ENCODE measurements around the gene ALPK1.
A peak's percentile ranks its signal among the peaks of the same experiment; 100 is the strongest.

Gene ALPK1

DNA sequence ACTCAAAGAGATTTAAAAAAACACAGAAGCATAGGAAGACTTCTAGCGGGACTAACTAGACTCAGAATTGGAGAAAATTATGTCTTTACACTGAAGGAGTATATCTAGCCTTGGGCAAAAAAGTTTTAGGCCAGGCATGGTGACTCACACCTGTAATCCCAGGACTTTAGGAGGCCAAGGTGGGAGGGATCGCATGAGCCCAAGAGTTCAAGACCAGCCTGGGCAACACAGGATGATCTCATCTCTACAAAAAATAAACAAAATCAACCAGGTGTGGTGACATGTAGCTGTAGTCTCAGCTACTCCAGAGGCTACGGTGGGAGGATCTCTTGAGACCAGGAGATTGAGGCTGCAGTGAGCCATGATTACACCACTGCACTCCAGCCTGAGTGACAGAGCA is 119.3 kb downstream of the ALPK1 start:
- H3K4me3 ChIP-seq (ENCODE audit: low read depth, low read length) = no peak overlapping the region
- TF ChIP-seq, protein P1, sequence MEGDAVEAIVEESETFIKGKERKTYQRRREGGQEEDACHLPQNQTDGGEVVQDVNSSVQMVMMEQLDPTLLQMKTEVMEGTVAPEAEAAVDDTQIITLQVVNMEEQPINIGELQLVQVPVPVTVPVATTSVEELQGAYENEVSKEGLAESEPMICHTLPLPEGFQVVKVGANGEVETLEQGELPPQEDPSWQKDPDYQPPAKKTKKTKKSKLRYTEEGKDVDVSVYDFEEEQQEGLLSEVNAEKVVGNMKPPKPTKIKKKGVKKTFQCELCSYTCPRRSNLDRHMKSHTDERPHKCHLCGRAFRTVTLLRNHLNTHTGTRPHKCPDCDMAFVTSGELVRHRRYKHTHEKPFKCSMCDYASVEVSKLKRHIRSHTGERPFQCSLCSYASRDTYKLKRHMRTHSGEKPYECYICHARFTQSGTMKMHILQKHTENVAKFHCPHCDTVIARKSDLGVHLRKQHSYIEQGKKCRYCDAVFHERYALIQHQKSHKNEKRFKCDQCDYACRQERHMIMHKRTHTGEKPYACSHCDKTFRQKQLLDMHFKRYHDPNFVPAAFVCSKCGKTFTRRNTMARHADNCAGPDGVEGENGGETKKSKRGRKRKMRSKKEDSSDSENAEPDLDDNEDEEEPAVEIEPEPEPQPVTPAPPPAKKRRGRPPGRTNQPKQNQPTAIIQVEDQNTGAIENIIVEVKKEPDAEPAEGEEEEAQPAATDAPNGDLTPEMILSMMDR (IDR thresholded peaks at IDR 0.05; ENCODE audit: insufficient read depth, low read depth, low read length, missing control alignments) = no peak
- no peak for DNase-seq (ENCODE audit: low read depth)

DNA sequence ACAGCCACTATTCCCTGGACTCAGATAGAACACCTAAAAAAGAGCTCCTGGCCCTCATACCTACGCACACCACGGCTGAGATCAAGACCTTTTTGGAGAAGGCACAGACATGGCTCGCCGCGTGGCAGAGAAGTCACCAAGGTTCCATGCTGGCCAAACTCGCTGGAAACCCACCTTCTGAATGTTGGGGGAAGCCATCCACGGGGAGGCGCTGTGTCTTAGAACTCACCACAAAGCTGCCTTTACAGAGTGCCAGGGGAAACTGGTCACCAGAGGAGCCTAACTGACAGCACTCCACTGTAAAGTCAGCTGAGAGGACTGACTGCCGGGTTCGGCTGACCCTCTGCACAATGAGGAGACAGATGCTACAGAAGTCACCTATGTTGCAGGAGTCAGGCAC is 120.9 kb downstream of the ALPK1 start:
- DNase-seq (ENCODE audit: low read depth) = peak; percentile 4
- no peak overlapping the region for H3K4me3 ChIP-seq (ENCODE audit: low read depth, low read length)

DNA sequence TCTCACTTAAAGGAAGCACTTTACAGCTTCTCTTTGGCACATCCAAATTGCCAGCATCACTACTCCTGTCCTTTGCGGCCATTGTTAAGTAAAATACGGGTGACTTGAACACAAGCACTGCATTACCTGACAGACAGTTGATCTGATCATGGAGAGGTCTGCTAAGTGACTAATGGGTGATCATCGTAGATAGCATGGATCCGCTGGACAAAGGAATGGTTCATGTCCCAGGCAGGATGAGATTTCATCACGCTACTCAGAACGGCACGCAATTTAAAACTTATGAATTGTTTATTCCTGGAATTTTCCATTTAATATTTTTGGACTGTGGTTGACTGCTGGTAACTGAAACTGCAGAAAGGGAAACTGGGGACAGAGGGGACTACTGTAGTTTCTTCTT is 124.7 kb downstream of the ALPK1 start:
- no peak for DNase-seq (ENCODE audit: low read depth)
- TF ChIP-seq, protein P1 (IDR thresholded peaks at IDR 0.05; ENCODE audit: insufficient read depth, low read depth, low read length, missing control alignments) = no peak
- H3K4me3 ChIP-seq (ENCODE audit: low read depth, low read length) = no peak overlapping the region

More for the DNA sequence above, 120.9 kb downstream of the ALPK1 start:
- TF ChIP-seq, protein P1 (IDR thresholded peaks at IDR 0.05; ENCODE audit: insufficient read depth, low read depth, low read length, missing control alignments) = no peak

DNA sequence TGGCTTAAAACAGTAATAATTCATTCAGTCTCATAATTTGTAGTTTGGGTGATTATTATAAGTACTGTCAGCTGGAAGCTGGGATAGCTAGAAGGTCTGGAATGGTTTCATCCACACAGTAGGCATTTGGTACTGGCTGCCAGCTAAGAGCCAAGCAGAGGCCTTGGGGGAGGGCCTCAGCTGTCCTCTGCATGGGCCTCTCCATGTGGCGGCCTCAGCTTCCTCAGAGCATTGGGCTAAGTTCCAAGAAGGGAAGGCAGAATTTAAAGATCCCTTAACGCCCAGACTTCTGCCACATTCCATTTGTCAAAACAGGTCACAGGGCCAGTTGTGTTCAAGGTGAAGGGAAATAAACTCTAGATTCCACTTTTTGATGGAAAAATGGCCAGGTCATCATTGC is 125.5 kb downstream of the ALPK1 start:
- no peak overlapping the region for H3K4me3 ChIP-seq (ENCODE audit: low read depth, low read length)
- DNase-seq (ENCODE audit: low read depth) = no peak
- TF ChIP-seq, protein P1 (IDR thresholded peaks at IDR 0.05; ENCODE audit: insufficient read depth, low read depth, low read length, missing control alignments) = no peak

DNA sequence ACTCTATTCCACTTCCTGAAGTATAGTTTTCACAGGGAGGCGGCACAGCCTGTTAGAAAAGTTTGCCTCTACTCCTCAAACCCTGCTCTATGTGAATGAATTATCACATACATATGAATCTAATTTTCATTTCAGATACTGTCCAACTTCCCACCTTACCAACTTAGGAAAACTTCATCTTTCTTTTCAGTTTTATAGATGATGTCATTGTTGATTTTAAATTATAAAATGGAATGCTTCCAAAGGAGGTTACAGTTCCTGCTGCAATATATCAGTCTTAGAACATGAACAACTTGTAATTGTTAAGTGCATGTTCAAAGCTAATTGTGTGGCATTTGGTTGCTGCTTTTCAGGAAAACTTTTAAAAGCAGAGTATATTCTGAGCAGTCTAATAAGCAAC is 126.4 kb downstream of the ALPK1 start:
- no peak overlapping the region for H3K4me3 ChIP-seq (ENCODE audit: low read depth, low read length)
- DNase-seq (ENCODE audit: low read depth) = no peak
- TF ChIP-seq, protein P1 (IDR thresholded peaks at IDR 0.05; ENCODE audit: insufficient read depth, low read depth, low read length, missing control alignments) = no peak

DNA sequence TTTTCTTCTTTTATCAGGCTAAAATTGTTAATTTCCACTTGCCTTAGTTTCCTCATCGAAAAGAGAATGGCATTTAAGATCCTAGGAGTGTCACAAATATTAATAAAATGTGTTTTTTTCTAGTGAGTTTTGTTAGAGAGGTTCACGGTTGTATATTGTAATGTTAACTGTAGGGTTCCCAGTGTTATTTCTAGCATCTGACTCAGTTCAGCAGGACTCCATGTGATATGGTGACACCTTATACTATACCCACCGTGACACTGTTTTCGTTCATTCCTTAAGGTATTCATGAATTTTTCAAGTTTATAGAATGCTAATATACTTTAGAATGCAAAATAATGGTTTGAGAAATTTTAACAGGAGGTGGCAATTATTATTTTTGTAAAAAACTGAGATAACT is 128.7 kb downstream of the ALPK1 start:
- TF ChIP-seq, protein P1 (IDR thresholded peaks at IDR 0.05; ENCODE audit: insufficient read depth, low read depth, low read length, missing control alignments) = no peak
- H3K4me3 ChIP-seq (ENCODE audit: low read depth, low read length) = no peak overlapping the region
- DNase-seq (ENCODE audit: low read depth) = no peak

DNA sequence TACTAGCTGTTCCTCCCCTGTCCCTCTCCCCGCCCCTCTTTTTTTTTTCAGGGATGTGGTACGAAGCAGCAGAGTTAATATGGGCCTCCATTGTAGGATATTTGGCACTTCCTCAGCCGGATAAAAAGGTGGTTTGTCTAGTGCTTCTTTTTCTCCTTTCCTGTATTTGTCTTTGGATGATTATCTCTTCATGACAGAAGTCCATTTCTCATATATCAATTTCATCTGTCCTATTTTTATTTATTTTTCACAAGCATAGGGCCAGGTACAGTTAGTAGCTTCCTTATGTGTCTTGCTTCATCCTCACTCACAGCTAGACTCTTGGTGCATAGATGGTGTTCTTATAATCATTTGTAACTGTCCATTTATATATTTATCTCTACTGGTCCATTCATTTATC is 129.2 kb downstream of the ALPK1 start:
- TF ChIP-seq, protein P1 (IDR thresholded peaks at IDR 0.05; ENCODE audit: insufficient read depth, low read depth, low read length, missing control alignments) = no peak
- no peak for DNase-seq (ENCODE audit: low read depth)
- no peak overlapping the region for H3K4me3 ChIP-seq (ENCODE audit: low read depth, low read length)

All from GM12865 (cell line).